Measurements from ENCODE around the gene ZNF784.

Gene ZNF784

DNA sequence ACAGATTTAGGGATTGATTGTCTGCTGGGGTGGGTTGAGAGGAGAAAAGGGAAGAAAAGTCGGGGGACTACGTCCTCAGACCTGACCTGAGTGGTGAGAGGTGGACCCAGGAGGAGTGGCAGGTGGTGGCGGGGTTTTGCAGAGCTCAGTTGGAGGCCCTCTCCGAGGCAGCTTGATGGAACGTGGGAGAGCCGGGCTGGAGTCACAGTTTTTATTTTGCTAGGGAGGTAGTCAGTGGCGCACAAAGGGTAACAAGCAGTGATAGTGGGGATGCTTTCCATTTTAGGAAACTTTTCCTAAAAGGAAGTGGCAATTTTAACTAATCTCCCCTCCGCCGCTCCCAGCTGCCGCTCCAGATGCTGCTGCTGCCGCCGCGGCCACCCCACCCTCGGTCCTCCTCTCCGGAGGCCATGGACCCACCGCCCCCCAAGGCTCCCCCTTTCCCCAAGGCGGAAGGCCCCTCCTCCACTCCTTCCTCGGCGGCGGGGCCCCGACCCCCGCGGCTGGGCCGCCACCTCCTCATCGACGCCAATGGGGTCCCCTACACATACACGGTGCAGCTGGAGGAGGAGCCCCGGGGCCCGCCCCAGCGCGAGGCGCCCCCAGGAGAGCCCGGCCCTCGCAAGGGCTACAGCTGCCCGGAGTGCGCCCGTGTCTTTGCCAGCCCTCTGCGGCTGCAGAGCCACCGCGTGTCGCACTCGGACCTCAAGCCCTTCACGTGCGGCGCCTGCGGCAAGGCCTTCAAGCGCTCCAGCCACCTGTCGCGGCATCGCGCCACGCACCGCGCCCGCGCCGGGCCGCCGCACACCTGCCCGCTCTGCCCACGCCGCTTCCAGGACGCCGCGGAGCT lies 18.0 kb upstream of the ZNF784 start:
- DNase-seq: no peak

DNA sequence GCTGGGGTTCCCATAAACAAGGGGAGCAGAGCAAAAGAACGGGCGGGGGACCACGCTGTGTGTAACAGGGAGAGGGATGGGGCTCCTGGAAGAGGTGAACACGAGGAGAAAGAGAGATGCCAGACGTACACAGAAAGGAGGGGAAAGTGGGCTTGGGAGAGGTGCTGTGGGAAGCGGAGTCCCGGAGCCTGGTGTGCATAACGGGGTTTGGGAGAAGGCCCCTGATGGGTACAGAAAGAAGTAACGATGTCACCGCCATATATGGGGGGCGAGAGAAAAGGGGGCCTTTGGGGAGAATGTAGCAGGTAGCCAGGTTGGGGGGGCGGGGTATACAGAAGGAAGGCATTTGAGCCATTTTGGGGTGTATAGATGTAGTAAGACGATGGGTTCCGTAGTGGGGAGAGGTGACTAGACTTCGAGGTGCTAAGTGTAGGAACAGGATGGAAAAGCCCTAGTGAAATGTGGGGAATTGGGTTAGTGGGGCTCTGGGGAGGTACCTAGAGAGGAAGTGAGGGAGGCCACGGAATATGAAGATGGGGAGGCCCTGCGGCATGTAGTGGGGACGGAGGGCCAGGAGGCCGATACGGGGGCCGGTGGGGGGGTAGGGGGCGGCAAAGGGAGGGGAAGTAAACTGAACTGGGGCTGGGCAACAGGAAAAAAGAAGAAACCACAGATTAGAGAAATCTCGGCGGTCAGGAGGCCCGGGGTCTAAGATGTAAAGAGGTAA lies 17.2 kb upstream of the ZNF784 start:
- DNase-seq: no peak

DNA sequence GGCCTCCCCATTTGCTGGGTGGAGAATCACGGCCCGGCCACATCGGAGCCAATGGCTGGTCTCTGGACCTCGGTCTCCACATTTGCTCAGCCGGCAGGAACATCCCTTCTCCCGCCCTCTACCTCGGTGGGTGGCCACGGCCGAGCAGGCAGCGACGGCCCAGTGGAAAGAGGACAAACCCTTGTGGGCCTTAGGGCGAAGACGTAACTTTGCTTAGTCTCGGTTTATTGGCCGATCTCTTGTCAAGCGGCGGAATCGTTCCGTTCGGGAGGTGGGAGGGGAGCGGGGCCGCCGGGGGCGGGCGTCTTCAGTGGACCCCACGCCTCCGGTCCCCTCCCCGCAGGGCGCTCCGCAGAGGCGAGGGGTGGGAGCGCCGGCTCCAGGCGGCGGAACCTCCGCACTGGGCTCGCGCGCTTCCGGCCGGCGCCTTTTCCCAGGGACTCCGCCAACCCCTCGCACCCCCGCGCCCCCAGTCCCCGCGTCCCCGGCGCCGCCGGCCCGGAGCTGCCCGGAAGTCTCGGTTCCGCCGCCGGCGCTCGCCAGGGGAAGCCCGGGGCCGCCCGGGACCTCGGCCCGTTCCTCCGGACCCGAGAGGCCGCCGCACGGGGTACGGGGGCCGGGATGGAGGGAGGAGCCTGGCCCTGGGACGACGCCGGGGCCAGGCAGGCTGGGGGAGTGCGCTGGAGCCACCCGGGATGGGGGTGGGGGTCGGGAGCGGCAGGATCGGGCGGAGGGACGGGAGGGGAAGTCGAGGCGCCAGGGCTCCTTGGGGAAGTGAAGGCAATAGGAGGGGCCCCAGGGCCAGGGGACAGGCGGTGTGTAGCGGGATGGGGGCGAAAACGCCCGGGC lies 16.4 kb upstream of the ZNF784 start, which contains the start of gene ZNF580:
TSS of gene ZNF580 (plus strand) at position 426 of the 849 bp plus-strand sequence. CDS start 1,507 bp downstream, outside the sequence.
- peak; percentile 46 for DNase-seq

DNA sequence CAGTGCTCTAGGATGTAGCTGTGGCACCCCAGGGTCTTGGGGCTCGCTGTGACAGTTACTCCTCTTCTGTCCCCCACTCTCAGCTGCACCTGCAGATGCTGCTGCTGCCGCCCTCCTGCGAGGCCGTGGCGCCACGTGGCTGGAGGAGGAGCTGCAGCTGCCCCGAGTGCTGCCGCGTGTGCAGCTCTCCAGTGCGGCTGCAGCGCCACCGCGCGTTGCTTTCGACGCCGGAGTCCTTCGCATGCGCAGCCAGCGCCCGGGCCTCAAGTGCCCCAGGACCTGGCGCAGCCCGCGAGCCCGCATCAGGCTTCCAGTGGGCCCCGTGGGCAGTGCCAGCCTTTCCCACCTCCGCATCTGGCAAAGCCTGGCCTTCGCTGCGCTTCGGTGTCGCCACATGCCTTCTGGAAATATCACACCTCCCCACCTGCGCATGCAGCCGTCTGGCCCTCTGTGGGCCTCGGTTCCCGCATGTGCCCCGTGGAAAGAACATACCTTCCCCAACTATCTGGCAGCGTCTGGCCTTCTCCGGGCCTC lies 15.7 kb upstream of the ZNF784 start:
- DNase-seq: peak; percentile 84

DNA sequence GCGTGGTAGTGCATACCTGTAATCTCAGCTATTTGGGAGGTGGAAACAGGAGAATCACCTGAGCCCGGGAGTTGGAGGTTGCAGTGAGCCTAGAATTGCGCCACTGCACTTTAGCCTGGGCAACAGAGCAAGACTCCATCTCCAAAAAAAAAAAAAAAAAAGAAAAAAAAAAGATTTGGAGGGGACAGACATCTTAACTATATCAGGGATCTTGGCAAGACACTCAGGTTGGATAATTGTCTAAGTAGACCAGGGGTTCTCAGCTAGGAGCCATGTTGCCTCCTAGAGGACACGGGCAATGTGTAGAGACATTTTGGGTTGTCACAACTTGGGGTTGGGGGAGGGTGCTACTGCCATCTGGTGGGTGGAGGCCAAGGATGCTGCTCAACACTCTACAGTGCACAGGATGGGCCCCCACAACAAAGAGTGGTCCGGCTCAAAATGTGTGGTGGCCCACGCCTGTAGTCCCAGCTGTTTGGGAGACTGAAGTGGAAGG lies 14.5 kb upstream of the ZNF784 start:
- DNase-seq: peak; percentile 67

DNA sequence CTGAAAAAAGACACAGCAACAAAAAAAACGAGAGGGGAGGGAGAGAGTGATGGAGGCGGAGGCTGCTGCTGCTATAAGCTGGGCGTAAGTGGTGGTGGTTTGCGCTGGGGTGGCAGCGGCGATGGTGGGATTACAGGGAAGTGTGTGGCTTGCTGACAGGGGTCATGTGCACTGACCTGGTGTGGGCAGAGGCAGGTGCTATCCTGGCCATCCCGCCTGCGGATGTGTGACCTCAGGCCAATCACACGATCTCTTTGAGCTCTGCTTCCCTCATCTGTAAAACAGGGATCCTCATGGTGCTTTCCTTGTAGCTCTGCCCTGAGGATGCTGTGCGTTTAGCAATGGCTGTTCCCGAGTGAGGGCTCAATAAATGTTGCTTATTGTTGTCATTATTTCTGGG lies 13.2 kb upstream of the ZNF784 start:
- DNase-seq: no peak

DNA sequence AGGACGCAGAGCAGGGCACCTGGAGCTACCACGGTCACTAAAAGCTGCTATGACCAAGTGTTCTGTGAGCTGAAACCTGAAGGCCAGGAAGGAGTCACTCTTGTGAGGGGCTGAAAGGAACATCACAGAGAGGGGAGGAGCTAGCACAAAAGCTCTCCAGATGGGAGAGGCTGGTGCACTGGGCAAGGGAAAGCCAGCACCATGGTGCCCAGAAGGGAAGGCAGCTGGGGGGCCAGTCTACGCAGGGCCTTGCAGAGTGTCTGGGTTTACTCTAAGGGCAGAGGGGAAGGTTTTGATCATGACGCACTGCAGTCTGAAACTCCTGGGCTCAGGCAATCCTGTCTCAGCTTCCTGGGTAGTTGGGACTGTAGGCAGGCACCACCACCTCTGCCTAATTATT lies 12.4 kb upstream of the ZNF784 start:
- DNase-seq: no peak

DNA sequence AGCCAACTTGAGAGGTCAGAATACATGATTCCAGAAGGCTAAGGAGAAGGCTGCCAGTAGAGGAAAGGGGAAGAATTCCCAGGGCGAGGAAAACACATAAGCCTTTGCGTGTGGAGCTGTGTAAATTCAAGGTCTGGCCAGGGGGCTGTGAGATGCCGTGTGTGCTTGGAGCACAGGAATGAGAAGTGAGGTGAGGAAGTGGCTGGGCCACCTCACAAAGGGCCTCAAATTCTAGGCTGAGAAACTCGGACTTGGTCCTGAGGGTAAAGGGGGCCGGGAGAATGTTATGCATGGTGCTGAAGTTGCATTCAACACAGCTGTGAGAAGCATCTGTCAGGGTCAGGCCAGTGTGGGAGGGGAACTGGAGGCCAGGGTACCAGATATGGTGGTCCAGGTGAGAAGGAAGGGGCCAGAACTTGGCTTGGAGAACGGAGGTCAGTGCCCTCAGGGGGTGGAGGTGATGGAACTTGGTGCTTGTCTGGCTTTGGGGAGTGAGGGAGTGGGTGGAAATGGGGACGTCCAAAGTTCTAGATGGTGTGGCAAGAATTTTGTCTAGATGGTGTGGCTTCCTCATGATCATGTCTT lies 11.6 kb upstream of the ZNF784 start:
- no peak for DNase-seq

DNA sequence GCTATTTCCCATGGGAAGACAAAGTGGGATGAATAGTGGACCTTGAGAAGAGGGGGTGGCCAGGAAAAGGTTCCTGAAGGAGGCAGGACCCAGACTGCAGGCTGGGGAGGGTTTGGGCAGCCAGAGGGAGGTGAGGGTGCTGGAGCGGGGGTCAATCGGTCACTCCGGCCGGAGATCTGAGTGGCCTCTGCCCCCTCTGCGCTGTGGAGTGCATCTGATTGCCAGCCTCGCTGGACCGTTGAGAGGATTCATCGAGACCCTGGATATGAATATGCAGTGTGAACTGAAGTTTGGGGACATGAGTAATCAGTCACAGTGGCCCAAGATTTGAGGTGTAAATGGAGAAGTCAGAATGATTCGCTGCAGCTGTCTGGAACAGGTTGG lies 11.0 kb upstream of the ZNF784 start:
- no peak for DNase-seq

DNA sequence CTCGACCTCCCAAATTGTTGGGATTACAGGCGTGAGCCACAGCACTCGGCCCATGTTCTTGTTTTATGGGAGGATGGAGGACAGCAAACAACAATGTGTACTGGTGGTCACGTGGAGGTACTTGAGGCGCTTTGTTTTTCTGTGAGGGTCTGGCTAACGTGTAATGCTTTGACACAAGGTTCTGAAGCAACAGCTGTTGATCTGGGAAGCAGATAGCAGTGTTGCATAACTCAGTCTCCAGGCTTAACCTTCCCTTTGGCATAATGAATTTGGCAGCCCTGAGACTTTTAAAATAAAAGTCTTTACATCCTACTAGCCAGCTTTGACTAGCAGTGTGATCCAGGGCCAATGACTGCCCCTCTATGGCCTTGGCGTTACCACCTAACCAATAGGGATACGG lies 9.5 kb upstream of the ZNF784 start:
- no peak for DNase-seq

DNA sequence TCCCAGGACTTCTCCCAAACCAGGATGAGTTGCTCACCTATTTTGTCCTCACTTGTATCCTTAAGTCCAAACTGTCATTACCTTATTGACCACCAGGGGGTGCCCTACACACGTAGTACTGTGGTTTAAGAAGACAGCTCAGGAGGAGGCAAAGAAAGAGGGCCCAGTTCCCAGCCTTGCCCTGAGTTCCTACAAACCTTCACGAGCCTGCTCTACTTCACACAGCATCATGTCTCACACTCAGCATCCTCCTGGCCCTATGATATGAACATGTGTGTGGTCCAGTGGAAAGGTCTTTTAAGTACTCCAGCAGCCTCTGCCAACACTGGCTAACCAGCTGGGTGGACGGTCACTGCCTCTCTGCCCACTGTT lies 8.1 kb upstream of the ZNF784 start:
- DNase-seq: peak; percentile 85

DNA sequence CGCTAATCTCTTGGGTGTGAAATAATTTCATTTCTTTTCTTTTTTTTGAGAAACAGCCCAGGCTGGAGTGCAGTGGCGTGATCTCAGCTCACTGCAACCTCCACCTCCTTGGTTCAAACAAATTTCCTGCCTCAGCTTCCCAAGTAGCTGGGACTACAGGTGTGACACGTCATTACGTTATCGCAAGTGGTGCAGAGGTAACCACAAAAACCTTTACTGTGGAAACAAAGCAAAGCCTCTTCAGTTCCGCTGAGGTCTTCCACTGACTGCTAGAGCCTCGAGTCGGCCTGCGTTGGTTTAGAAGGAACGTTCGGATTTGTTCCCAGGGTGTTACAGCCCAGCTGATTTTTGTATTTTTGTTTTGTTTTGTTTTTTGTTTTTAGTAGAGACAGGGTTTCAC lies 2.0 kb upstream of the ZNF784 start:
- DNase-seq: peak; percentile 71

DNA sequence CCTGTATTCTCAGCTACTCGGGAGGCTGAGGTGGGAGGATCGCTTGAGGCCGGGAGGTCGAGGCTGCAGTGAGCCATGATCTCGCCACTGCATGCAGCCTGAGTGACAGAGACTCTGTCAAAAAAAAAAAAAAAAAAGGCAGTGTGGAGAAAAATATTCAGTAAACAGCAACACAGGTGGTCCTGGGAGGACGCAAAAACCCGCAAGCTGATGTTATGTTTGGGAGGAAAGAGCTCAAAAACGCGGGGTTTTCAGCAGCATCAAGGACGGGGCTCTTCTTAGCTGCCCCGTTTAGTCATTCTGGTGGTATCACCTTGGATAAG lies 599 bp upstream of the ZNF784 start:
- no peak for DNase-seq

DNA sequence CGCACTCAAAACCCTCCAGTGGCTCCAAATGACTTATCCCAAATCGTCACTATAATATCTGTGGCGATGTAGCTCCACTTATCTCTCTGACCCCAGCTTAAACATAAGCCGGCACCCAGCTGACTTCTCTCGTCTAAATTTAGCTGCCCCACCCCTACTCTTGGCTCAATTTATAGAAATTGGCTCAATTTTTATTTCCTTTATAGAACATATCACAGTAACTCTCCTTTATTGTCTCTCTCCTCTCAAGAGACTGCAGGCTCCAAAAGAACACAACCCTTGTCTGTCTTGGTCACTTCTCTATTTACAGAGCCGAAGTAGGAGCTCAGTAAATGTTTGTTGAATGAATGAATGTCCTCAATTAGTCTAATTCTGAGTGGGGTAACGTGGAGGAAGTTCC lies 805 bp downstream of the ZNF784 start:
- no peak for DNase-seq

DNA sequence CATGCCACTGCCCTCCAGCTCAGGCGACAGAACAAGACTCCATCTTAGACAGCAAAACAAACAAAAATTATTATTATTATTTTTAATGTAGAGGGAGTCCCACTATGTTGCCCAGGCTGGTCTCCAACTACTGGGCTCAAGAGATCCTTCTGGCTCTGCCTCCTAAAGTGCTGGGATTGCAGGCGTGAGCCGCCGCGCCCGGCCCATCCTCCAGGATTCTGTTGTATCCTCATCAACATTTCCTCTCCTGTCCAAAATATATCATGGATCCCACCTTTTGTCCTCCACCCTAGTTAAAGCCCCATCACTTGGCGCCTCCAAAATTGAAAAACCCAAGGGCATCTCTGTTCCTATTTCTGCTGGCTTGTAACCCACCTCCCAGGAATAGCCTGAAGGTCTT lies 1.2 kb downstream of the ZNF784 start:
- DNase-seq: no peak

DNA sequence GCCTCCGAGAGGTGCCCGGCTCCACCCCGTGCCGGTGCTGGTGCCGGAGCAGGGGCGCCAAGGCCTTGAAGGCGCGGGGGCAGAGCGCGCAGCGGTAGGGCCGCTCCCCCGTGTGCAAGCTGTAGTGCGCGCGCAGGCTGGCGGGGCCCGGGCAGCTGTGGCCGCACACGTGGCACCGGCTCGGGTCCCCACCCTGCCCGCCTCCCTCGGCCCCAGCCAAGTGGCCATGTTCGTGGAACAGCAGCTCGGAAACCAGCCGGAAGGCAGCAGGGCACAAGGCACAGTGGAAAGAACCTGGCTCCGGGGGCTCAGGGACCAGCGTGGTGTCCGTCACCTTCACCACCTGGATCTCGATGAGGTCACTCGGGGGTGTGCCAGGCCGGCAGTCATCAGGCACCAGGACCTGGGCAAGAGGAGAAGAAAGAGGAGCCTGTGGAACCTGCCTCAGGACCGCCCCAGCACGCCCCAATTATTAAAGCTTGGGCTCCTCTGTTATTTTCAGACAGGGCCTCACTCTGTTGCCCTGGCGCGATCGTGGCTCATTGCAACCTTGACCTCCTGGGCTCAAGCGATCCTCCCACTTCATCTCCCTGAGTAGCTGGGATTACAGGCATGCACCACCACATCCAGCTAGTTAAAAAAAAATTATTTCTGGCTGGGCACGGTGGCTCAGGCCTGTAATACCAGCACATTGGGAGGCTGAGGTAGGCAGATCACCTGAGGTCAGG lies 2.0 kb downstream of the ZNF784 start:
- DNase-seq: no peak

DNA sequence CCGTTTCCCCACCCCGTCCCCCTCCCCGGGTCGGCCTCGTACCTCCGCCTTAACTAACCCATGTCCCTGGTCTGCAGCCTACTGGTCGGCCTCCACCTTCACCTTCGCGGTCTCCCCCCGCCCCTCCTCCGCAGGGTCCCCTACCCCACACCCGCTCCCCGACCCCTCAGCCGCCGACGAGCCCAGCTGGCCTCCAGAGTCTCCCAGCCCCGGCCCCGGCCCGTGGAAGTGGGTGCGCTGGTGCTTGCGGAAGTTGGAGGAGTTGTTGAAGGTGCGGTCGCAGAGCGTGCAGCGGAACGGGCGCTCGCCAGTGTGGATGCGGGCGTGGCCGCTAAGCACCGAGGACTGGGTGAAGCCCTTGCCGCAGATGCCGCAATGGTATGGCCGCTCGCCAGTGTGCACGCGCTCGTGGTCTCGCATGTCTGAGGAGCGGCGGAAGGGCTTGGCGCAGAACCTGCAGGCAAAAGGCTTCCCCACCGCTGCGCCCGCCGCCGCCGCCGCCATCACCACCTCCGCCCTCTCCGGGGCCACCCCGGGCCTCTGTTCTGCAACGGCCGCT lies 2.6 kb downstream of the ZNF784 start:
- no peak for DNase-seq

DNA sequence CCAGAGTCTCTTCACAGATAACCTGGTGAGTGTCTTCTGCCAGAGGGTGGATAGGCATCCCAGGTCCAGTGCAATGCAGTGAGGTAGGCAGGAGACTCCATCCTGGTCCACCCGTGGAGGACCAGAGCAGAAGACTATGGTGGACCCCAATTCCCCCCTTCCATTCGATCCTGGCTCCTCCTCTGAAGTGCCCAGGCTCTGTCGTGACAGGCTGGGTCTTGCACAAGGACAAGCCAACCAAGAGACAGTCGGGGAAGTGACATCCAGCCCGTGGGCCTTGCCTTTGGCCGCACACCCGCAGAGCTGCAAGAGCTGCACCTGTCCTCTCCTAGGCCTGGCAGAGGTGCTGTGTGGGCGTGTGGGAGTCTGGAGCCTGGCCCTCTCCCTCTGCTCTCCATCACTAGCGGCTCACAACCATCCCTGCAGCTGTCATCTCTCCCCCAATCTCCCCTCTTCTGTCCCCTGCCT lies 3.1 kb downstream of the ZNF784 start:
- DNase-seq: no peak

DNA sequence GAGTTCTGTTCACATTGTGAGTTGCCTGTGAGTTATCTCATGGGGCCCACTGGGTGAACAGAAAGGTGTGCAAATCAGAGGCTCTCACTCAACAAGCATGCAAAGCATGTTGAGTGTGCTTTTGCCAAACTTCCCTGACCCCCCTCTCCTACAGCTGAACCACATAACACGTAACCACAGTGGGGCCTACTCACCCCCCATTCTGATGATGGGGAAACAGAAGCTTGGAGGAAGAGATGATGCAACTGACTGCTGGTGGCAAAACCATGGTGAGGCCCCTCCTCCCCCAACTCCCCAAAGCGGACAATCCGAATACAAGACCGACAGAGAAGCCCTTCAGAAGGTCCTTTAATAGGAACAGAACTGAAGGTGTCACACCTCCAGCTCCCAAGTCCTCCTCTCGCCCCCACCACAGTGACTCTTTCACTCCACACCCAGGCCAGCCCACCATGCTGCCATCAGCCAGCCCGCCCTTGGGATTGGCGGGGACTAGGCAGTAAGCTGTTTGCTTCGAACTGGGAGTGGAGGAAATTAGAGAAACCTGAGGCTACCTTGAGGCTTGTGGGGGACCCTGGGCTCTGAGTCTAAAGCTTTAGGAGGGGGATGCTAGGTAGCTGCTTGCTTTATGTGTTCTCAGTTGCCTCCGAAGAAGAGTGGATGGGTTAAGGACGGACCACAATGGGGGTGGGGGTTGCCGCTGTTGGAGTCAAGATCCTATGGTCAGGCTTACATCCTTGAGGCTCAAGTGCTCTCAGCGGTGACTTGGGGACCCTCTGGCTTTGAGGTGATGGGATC lies 3.8 kb downstream of the ZNF784 start:
- DNase-seq: peak; percentile 64

DNA sequence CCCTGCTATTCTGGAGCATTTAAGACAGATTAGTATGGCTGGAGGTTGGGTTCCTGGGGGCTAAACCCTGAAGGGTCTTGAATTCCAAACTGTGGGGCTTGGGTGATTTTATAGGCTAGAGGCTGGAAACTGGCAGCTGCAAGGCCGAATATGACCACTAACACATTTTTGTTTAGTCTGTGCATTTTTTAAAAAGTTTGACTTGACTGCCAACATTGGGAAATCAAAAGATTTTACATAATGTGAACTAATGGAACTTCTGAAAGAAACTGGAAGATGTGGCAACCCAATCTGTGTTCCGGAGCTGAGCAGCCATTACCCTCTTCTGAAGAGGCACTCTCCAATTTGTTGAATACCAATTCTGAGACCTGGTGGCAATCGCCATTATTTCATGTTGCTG lies 5.1 kb downstream of the ZNF784 start:
- DNase-seq: no peak

DNA sequence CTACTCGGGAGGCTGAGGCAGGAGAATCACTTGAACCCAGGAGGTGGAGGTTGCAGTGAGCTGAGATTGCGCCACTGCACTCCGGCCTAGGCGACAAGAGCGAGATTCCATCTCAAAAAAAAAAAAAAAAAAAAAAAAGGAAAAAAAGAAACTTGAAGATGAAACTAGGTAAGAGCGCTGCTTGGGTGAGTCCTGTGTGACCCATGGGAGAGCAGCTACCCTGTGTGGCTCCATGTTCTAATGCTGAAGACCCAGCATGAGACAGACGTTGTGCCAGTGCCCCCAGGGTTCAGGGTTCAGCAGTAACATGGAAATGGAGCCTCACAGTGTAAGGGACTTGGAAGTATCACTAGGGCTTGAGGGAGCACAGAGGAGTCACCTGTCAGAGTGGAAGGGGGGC lies 5.9 kb downstream of the ZNF784 start:
- no peak for DNase-seq
